CD4-positive, alpha-beta T cell treated with Interleukin-4 for 4 hours (primary cell): ENCODE measurements around the gene COPS8.

ENCODE experiments used
- DNase-seq: peaks from one replicate; pipeline ENCODE4 v3.0.0-alpha.2; 2020

Gene COPS8

DNA sequence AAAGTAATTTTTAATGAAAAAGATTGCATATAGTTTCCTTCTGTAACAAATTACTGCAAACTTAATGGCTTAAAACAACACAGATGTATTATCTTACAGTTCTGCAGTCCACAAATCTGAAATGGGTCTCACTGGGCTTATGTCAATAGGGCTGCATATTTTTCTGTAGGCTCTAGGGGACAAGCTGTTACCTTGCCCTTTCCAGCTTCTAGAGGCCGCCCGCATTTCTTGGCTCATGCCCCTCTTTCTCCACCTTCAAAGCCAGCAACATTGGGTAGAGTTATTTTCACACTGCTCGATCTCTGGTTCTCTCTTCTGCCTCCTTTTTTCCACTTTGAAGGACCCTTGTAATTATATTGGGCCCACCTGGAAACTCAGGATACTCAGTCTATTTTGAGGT is 16.7 kb downstream of the COPS8 start:
- no peak for DNase-seq

DNA sequence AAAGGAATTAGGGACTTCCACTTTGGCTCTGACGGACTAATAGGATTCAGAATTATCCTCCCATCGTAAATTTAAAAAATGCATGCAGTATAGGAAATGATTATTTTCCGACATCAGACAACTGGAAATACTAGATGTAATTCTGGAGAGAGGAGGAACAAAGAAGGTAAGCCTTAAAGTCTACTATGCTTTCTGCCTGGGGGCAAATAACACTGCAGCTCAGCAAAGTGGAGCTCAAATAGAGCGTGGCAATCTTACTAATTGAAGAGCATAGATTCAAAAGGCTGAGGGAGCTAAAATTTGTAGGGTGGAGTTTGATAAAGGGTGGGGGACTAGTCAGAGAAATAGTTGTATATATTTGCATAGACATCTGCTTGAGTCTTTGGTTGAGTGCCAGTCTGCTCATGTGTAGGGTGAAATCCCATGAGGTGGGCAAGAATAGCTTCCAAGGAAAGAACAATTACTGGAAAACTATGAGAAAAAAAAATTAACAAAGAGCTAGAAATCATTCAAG is 23.8 kb downstream of the COPS8 start:
- no peak for DNase-seq

DNA sequence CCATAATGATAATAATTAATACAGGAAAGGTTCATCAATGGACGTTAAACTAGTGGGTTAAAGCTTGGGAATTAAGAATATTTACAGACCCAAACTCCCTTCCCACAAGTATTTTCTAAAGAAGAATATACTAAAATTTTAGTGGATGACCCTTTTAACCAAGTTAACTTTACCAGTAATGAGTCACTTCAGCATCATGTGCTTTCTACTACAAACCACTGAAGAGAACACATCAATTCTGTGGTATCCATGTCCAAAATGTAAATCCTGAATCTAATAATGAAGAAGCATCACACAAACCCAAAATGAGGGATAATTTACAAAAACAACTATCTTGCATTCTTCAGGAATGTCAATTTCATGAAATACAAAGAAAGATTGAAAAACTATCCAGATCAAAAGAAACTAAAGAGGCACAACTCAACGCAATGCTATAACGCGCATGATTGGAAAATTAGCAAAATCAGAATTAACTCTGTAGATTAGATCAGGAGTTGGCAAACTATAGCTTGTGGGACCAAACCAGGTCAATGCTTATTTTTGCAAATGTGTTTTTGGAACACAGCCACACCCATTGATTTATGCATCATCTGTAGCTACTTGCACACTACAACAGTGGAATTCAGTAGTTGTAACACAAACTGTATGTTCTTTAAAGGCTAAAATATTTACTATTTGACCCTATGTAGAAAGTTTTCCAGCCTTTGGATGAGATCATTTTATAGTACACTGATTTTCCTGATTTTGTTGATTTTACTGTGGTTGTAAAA is 27.5 kb downstream of the COPS8 start:
- DNase-seq = no peak

DNA sequence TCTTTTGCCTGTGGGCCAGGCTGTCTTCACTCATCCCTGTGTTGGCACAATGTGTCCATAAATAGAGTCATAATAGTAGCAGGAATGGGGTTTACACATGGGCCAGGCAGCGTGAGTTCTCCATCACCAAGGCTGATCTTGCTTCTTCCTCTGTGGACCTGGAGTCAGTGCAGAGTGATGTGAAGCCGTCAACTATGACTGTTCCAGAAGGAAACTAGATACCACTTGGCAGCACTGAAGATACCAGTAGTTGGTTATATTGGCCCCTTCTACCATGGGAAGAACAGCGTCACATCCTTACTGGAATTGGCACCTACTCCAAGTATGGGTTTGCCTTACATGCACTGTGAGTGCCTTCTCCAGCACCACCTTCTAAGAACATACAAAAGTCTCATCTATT is 30.2 kb downstream of the COPS8 start:
- DNase-seq = no peak

DNA sequence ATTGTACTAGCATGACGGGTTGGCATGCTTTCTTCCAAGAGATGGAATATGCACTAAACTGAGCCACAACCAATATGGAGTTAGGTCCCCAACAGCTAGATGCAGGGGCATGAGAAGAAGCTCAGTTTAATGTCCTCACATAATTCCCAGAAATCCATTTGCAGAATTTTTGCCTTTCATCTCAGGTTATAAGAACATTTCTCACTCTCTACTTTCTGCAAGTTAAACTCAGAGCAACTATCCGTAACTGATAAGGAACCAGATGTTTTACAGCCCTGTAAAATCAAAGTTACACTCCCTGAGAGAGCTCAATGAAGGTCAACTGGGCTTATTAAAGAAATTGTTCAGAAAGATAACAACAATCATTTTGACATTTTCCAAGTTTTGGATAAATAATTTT is 30.7 kb downstream of the COPS8 start:
- DNase-seq = no peak

DNA sequence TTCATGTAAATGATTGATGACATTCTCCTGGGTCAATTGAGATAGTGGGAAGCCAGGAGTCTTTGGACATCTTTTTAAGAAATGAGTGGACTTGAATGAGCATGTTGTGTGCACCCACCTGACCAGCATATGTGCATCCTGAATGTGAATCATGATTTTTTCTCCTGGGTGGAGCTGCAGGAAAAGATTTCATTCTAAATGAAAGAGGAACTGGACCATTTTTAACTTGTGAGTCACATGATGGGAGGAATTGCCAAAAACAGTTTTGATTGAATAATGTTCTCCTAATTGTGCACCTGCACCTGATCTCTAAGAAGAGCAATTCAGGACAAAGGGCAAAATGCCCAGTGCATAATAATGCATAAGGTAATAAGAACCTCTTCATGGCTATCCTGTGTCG is 32.3 kb downstream of the COPS8 start:
- DNase-seq = no peak

DNA sequence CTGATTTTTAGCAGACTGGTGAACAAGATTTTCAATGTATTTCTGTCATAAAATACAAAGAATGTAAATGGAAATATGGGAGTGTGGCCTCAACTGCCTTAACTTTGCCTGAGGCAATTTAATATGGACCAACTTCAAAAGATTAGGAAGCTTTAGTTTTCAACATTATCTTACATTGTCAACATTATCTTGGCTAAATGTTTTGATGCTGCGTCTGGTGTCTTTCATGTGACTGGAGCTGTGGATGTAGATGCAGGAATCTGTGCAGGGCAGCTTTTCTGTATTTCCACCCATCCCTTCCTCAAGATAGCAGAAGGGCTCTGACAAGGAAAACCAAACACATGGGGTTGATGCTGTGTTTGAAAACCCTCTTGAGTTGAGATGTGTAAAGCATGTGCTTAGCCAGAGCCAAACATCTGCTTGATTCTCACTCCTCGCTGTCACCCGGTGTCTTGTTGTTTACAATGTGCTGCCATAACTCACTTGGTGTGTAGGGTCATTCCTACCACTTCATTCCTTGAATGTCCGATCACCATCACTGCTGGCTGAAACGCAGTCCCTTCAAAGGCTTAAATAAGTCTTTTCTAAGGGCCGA is 33.0 kb downstream of the COPS8 start:
- no peak for DNase-seq

DNA sequence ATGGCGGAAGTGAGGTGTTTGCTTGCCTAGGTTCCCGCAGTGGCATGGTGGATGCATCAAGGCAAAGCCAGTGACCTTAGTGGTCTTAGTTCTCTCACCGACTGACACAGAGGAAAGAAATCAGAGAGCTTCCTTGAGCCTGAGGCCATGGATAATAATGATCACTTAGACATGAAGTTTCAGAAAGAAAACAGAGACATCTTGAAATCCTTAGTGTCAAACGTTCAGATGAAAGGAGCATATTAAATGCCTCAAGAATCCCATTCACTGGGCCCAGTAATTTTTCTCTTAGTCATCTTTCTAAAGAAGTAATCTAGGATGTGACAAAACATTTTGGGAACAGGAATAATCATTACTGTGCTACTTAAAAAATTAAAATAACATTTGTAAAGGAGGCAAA is 35.2 kb downstream of the COPS8 start:
- DNase-seq = no peak

DNA sequence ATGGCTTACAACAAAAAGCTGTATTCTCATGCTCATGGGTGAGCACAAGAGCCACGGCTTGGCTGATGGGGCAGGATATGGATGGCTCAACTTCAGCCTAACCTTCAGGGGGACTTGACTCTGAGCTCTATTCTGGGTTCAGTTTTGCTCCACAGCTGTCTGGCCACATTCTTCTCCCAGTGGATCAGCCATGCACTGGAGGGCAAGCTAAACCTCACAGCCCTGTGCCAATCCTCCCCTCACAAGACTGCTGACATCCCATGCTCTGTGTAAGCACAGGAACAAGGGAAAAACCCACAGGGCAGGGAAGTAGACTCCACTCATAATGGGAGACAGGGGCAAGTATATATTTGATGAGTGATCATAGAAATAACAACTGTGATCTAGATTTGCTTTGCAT is 35.6 kb downstream of the COPS8 start:
- no peak for DNase-seq

DNA sequence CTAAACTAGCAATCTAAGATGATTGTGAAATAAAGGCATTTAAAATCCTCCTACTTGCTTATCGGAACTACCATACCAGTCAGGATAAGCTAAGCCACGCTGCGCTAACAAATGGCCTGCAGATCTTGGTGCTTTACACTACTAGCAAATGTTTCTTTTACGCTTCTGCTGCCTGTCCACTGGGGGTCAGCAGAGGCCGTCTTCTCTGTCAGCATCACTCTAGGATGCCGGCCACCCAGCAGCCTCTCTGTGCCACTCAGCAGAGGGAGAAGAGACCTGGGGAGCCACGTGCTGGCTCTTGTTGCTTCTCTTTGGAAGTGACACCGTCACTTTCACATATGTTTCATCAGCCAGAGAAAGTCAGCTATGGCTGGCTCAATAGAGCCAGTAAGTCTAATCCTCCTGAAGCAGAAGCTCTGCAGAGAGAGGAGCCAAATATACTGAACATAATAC is 36.6 kb downstream of the COPS8 start:
- peak; percentile 17 for DNase-seq

DNA sequence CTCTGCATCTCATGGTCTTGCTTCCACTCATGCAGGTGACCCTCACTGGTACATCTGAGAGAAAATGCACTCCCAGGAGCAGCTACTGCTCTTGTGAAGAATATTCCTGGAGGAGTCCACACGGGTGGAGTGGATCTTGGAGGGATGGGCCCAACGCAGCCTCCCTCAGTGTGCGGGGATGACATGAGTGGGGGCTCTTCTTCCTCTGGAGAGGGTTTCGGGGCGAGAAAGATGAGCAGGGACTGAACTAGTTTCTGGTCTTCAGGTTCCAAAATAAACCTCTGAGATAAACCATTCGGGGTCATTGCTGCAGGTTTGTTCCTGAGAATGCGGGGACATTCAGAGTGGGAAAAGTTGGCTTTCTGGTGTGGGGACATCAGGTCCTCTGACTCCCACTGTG is 39.1 kb downstream of the COPS8 start:
- DNase-seq = no peak

DNA sequence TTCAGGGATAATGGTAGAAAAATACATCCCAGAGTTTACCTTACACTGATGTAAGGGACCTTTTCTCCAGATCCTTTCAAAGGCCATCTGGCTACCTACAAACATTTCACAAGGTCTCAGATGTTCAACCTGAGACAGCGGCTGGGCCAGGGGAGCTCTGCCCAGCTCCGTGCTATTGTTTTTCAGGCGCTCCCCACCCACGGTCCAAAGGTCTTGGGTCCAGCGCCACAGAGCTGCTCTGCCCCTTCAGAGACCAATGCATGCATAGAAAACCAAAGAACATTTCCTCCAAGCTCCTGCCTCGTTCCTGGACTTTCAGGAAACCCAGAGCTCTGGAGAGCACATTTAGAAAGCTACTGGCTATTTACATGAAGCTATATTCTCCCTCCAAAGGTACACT is 40.3 kb downstream of the COPS8 start:
- DNase-seq = no peak

DNA sequence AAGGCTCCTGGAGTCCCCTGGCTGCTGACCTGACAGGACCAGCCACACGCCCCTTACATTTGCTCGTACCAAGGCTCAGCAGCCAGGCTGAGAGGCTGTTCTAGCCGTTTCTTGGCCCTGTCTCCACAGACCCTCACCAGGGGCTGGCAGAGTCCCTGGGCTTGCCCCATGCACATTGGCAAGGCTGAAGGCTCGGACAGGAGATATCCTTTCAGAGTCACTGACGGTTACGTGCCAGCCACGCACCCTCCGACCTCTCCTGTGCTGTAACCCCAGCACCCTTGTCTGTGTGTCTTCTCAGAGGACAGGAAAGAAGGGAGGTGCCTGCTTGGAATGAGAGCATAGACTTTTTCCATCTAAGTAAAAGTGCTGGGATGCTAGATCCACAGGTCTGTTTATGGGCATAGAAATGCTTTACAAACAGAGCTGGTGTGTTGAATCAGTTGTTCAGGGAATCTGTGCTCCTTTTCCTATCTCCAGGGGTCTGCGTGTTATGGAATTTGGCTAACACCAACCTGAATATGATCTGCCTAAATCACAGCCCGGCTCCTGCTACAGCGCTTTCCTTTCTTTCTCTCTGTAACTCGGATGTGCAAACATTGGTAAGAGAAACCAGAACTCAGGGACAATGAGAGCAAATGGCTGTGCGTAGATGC is 41.0 kb downstream of the COPS8 start:
- no peak for DNase-seq

DNA sequence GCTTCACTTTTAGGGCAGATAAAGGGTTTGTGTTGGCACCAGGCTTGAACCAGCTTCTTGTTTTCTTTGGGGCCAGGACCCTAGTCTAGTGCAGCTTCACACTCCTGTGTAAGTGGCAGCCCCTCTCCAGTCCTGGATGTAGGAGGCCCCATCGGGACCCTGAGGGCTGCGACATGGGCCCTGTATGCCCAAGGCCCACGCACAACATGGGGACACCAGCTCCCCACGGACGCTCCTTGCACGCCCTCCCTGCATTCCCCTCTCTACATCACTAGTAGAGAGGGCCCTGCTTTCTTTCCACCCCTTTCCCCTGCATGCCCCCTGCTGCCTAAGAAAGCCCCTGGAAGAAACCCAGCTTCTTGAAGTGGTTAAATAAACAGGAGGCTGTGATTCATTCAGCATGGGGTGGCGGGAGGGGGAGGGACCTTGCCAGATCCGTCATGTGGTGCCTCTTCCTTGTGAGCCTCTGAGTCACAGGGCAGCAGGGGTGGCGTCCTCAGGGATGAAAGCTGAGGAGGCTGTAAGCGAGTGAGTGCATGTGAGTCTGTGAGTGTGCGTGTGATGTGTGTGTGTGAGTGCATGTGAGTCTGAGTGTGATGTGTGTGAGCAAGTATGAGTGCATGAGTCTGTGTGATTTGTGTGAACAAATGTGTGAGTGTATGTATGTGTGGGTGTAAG is 42.5 kb downstream of the COPS8 start:
- no peak for DNase-seq

DNA sequence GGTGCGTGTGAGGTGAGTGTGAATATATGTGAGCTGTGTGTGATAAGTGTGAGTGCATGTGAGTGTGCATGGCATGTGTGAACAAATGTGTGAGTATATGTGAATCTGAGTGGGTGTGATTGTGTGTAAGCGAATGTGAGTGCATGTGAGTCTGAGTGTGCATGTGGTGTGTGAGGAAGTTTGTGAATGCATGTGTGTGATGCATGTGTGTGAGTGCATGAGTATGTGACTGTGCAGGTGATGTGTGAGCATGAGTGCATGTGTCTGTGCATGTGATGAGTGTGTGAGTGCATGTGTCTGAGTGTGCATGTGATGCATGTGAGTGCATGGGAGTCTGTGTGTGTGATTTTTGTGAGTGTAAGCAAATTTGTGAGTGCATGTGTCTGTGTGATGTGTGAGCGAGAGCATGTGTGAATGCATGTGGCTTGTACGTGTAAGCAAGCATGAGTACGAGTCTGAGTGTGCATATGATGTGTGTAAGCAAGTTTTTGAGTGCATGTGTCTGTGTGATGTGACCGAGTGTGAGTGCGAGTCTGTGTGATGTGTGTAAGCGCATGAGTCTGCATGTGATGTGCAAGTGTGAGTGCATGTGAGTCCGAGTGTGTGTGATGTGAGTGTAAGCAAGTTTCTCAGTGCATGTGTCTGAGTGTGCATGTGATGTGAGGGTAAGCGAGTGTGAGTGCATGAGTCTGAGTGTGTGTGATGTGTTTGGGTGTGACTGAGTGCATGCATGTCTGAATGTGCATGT is 43.3 kb downstream of the COPS8 start:
- DNase-seq = no peak

DNA sequence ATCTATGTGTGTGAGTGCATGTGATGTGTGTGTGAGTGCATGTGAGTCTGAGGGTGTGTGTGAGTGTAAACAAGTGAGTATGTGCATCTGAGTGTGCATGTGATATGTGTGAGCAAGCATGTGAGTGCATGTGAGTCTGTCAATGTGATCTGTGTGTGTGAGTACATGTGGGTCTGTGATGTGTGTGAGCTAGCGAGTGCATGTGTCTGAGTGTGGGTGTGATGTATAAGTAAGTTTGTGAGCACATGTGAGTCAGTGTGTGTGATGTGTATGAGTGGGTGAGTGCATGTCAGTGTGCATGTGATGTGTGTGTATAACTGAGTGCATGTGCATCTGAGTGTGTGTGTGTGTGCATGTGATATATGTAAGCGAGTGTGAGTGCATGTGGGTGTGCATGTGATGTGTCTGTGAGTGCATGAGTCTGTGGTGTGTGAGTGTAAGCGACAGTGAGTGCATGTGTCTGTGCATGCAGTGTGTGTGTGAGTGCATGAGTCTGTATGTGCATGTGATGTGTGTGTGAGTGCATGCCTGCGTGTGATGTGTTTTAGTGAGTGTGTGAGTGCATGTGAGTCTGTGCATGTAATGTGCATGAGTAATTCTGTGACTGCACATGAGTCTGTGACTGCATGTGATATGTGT is 44.1 kb downstream of the COPS8 start:
- no peak for DNase-seq

DNA sequence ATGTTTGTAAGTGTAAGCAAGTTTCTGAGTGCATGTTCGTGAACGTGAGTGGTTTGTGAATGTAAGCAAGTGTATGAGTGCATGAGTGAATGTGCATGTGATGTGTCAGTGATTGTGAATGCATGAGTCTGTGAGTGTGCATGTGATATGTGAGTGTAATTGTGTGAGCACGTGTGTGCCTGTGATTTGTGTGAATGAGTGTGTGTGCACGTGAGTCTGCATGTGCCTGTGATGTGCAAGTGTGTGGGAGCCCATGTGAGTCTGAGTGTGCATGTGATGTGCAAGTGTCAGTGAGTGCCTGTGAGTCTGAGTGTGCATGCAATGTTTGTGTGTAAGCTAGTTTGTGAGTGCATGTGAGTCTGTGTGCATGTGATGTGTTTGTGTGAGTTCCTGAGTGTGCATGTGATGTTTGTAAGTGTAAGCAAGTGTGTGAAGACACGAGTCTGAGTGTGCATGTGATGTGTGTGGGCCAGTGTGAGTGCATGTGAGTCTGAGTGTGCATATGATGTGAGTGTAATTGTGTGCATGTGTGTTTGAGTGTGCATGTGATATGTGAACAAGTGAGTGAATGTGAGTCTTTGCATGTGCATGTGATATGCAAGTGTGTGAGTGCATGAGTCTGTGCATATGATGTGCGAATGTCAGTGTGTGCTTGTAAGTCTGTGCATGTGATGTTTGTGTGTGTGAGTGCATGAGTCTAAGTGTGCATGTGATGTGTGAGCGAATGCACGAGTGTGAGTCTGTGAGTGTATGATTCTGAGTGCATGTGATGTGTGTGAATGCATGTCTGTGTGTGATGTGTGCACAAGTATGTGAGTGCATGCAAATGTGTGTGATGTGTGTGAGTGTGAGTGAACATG is 45.1 kb downstream of the COPS8 start:
- DNase-seq = no peak

DNA sequence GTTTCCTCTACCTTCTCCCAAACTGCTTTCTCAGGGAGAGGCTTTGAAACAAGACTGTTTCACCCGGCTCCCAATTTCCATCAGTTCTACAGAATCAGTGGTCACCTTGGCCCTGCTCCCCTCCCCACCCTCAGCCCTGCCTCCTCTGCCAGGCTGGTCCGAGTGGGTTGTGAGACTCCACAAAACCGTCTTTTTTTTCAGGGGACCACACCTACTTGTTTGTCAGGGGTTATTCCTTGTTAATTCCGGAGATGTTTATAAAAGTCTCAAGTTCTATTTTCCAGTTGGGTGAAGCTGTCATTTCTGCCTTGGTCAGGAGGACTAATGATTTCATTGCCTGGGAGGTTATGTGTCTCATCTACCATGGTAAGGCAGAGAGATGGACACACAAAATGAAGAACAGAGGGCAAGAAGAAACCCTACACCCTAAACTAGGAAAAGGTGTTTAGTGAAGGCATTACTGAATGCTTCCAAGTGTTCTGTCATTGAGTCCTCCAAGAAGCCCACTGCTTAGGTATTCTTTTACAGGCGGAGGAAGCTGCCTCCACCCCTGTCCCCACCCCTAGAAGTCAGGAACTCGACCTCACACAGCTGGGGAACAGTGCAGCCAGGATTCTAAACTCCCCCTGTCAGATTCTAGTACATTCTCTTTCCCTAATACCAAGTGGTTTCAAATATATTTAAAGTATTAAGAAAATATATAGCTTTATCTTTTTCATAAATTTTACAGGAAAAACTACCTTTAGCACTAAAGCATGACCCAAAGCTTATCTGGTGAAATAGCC is 46.3 kb downstream of the COPS8 start:
- DNase-seq = no peak

DNA sequence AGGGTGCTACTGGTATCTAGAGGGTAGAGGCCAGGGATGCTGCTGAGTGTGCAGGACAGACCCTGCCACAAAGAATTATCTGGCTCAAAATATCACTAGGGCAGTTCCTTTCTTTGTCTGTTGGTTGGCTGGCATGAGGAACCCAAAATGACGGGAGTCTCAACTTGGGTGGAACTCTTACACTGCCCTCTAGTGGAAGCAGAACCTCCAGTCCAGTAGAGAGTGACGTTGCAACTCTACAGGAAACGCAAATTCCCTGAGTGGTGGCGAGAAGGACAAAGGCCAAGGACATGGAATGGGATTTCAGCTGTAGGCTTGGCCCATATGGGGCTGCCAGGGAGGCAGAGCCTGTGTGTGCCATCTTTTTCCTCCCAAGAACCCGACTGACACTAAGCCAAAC is 47.1 kb downstream of the COPS8 start:
- DNase-seq = no peak
